ENCODE measurements around the gene HDAC10.

The HDAC10 gene

GRCh38 chr22:50244420-50245213 lies 6.4 kb downstream of the HDAC10 start, which contains the start of gene TUBGCP6:
TUBGCP6 (minus strand) TSS chr22:50245023; CDS start chr22:50244459, 564 bp downstream.
- peak within 1 kb of the TSS; percentile 93 for H3K4me3 ChIP-seq (ENCODE audit: low read depth, low read length)
- 0 out of 2 replicates have a peak, but pooled peaks have one; percentile 7 for TF ChIP-seq CTCF (IDR thresholded peaks at IDR 0.05; ENCODE audit: low read depth, low read length)

GRCh38 chr22:50243685-50244419 lies 7.2 kb downstream of the HDAC10 start:
- H3K4me3 ChIP-seq (ENCODE audit: low read depth, low read length) = peak overlapping the region; percentile 93
- no peak for TF ChIP-seq CTCF (IDR thresholded peaks at IDR 0.05; ENCODE audit: low read depth, low read length)

- peak overlapping the region; percentile 93 for H3K4me3 ChIP-seq (ENCODE audit: low read depth, low read length)
- TF ChIP-seq CTCF (IDR thresholded peaks at IDR 0.05; ENCODE audit: low read depth, low read length) = no peak
Measured at GRCh38 chr22:50242406-50242949, 8.6 kb downstream of the HDAC10 start.

GRCh38 chr22:50238755-50239154 lies 12.3 kb downstream of the HDAC10 start:
- TF ChIP-seq CTCF (IDR thresholded peaks at IDR 0.05; ENCODE audit: low read depth, low read length) = no peak
- no peak overlapping the region for H3K4me3 ChIP-seq (ENCODE audit: low read depth, low read length)

GRCh38 chr22:50236731-50237409 lies 14.2 kb downstream of the HDAC10 start:
- 0 out of 2 replicates have a peak, but pooled peaks have one; percentile 22 for TF ChIP-seq CTCF (IDR thresholded peaks at IDR 0.05; ENCODE audit: low read depth, low read length)
- H3K4me3 ChIP-seq (ENCODE audit: low read depth, low read length) = no peak overlapping the region

GRCh38 chr22:50233223-50233622 lies 17.8 kb downstream of the HDAC10 start:
- H3K4me3 ChIP-seq (ENCODE audit: low read depth, low read length) = no peak overlapping the region
- no peak for TF ChIP-seq CTCF (IDR thresholded peaks at IDR 0.05; ENCODE audit: low read depth, low read length)

All from WI38 (cell line).